OCI-LY7 (cell line): Measurements from ENCODE around the gene SEC31A.

Experiments
- CTCF ChIP-seq: fragments of 200-600 bp; sonication (generic); conservative IDR thresholded peaks from 2 replicates; pipeline ENCODE4 v1.5.1; 2014; ENCODE audit warnings: mild to moderate bottlenecking, antibody characterized with exemption, low read length, moderate library complexity, mixed read lengths
- EZH2phosphoT487 ChIP-seq: fragments of 200-600 bp; sonication (generic); IDR thresholded peaks from 2 replicates; pipeline ENCODE4 v1.6.1; 2018; ENCODE audit warnings: low read depth, borderline replicate concordance, mild to moderate bottlenecking, mixed run types, antibody characterized with exemption, low read length, moderate library complexity, mixed read lengths

DNA sequence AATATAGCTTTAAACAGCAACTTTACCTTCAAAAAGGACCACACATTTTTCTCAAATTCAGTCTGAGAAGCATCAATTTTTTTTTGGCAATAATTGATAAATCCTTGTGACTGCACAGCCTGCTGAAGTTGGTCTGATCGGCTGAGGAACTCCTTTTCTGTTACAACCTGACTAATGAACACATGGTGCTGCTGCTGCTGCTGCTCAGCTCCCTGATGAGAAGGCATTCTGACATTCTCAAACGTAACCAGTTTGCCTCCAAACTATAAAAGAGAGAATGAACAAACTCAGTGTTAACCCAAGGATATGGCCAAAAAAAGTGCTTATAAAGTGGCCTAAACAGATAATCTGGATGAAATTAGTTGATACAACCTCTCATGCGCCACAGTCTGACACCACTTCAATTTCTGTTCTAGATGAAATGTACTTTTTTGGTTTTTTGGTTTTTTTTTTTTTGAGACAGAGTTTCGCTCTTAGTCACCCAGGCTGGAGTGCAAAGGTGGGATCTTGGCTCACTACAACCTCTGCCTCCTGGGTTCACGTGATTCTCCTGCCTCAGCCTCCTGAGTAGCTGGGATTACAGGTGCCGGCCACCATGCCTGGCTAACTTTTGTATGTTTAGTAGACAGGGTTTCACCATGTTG, 26.5 kb downstream of the SEC31A start:
- TF ChIP-seq EZH2phosphoT487 (no peak), CTCF (no peak)
